ENCODE results near the gene CHST7.

- TF ChIP-seq CTCF (conservative IDR thresholded peaks at IDR 0.05 in 1 of 2, IDR thresholded peaks at IDR 0.05 in 1 of 2; ENCODE audit: low read depth in 1 of 2, low read length in 2 of 2) = no peak
- no peak for TF ChIP-seq EZH2 (IDR thresholded peaks at IDR 0.05; ENCODE audit: low read length, missing control alignments)
Observed at GRCh38 chrX:46634577-46634976, 61.0 kb downstream of the CHST7 start.

Measured in fibroblast of lung (primary cell).